Measurements from ENCODE around the gene SLCO3A1. TPM values are rescaled to one million over a fixed set of nuclear protein-coding genes. Genes with fewer than 3 reads are reported as not detected.

The SLCO3A1 gene
- total RNA-seq, 2 donors from 2014 or later = 55.9 to 65.1 TPM

- H3K27me3 Mint-ChIP-seq = no peaks in the 10 kb centered on the region
- H3K27ac Mint-ChIP-seq = no peak overlapping the region
- H3K36me3 Mint-ChIP-seq (ENCODE audit: low read depth) = no peaks in the 10 kb centered on the region
- no peak overlapping the region for H3K4me3 Mint-ChIP-seq
- peaks cover 30% of the 10 kb centered on the region for H3K4me1 Mint-ChIP-seq
- no peak for DNase-seq
- ATAC-seq = no peak
- H3K9me3 ChIP-seq (ENCODE audit: control insufficient read depth, low read length, poor library complexity, severe bottlenecking) = no peaks in the 10 kb centered on the region
These were observed 237.7 kb downstream of the SLCO3A1 start for GRCh38 chr15:92091155-92091734.

- no peak for DNase-seq
- no peaks in the 10 kb centered on the region for H3K36me3 Mint-ChIP-seq (ENCODE audit: low read depth)
- no peak for ATAC-seq
- no peaks in the 10 kb centered on the region for H3K27me3 Mint-ChIP-seq
- no peak overlapping the region for H3K4me3 Mint-ChIP-seq
- peak overlapping the region; percentile 86 for H3K27ac Mint-ChIP-seq
- H3K4me1 Mint-ChIP-seq = peaks cover 39% of the 10 kb centered on the region
- no peaks in the 10 kb centered on the region for H3K9me3 ChIP-seq (ENCODE audit: control insufficient read depth, low read length, poor library complexity, severe bottlenecking)
These were observed 239.0 kb downstream of the SLCO3A1 start for GRCh38 chr15:92092289-92093105.

GRCh38 chr15:92095693-92096092 lies 242.2 kb downstream of the SLCO3A1 start:
- ATAC-seq = peak; percentile 82
- H3K9me3 ChIP-seq (ENCODE audit: control insufficient read depth, low read length, poor library complexity, severe bottlenecking) = no peaks in the 10 kb centered on the region

GRCh38 chr15:92097474-92098178 lies 244.1 kb downstream of the SLCO3A1 start:
- Mint-ChIP-seq H3K4me3 (peak overlapping the region; percentile 79), H3K4me1 (peaks cover 56% of the 10 kb centered on the region), H3K36me3 (ENCODE audit: low read depth) (peaks cover 2% of the 10 kb centered on the region), H3K27me3 (no peaks in the 10 kb centered on the region), H3K27ac (peak overlapping the region; percentile 93)
- H3K9me3 ChIP-seq (ENCODE audit: control insufficient read depth, low read length, poor library complexity, severe bottlenecking) = no peaks in the 10 kb centered on the region
- DNase-seq (peak; percentile 18 to 27 (median 23)), ATAC-seq (peak; percentile 61)

More at GRCh38 chr15:92095693-92096092, 242.2 kb downstream of the SLCO3A1 start:
- H3K4me1 Mint-ChIP-seq = peaks cover 50% of the 10 kb centered on the region
- peak overlapping the region; percentile 93 for H3K27ac Mint-ChIP-seq
- H3K36me3 Mint-ChIP-seq (ENCODE audit: low read depth) = no peaks in the 10 kb centered on the region
- no peaks in the 10 kb centered on the region for H3K27me3 Mint-ChIP-seq
- peak overlapping the region; percentile 70 for H3K4me3 Mint-ChIP-seq
- DNase-seq = no peak

GRCh38 chr15:92098869-92099268 lies 245.4 kb downstream of the SLCO3A1 start:
- DNase-seq (no peak), ATAC-seq (no peak)
- H3K27me3 Mint-ChIP-seq = no peaks in the 10 kb centered on the region
- H3K4me1 Mint-ChIP-seq = peaks cover 53% of the 10 kb centered on the region
- H3K4me3 Mint-ChIP-seq = no peak overlapping the region
- no peak overlapping the region for H3K27ac Mint-ChIP-seq
- peaks cover 2% of the 10 kb centered on the region for H3K36me3 Mint-ChIP-seq (ENCODE audit: low read depth)
- H3K9me3 ChIP-seq (ENCODE audit: control insufficient read depth, low read length, poor library complexity, severe bottlenecking) = no peaks in the 10 kb centered on the region

- H3K27me3 Mint-ChIP-seq = no peaks in the 10 kb centered on the region
- peaks cover 46% of the 10 kb centered on the region for H3K4me1 Mint-ChIP-seq
- H3K4me3 Mint-ChIP-seq = no peak overlapping the region
- DNase-seq (no peak), ATAC-seq (no peak)
- no peaks in the 10 kb centered on the region for H3K9me3 ChIP-seq (ENCODE audit: control insufficient read depth, low read length, poor library complexity, severe bottlenecking)
- H3K27ac Mint-ChIP-seq = no peak overlapping the region
- H3K36me3 Mint-ChIP-seq (ENCODE audit: low read depth) = peaks cover 2% of the 10 kb centered on the region
These were observed 246.8 kb downstream of the SLCO3A1 start for GRCh38 chr15:92100301-92100700.

- Mint-ChIP-seq H3K27ac (peak overlapping the region; percentile 92), H3K4me1 (peaks cover 41% of the 10 kb centered on the region), H3K36me3 (ENCODE audit: low read depth) (peaks cover 2% of the 10 kb centered on the region), H3K4me3 (no peak overlapping the region), H3K27me3 (no peaks in the 10 kb centered on the region)
- ATAC-seq (no peak), DNase-seq (no peak)
- H3K9me3 ChIP-seq (ENCODE audit: control insufficient read depth, low read length, poor library complexity, severe bottlenecking) = no peaks in the 10 kb centered on the region
These were observed 247.2 kb downstream of the SLCO3A1 start for GRCh38 chr15:92100751-92101150.

- DNase-seq (no peak), ATAC-seq (peak; percentile 51)
- Mint-ChIP-seq H3K36me3 (ENCODE audit: low read depth) (peaks cover 2% of the 10 kb centered on the region), H3K27ac (peak overlapping the region; percentile 92), H3K4me1 (peaks cover 35% of the 10 kb centered on the region), H3K4me3 (peak overlapping the region; percentile 50), H3K27me3 (no peaks in the 10 kb centered on the region)
- H3K9me3 ChIP-seq (ENCODE audit: control insufficient read depth, low read length, poor library complexity, severe bottlenecking) = no peaks in the 10 kb centered on the region
These were observed 248.3 kb downstream of the SLCO3A1 start for GRCh38 chr15:92101708-92102394.

GRCh38 chr15:92102395-92102755 lies 248.9 kb downstream of the SLCO3A1 start:
- Mint-ChIP-seq H3K27me3 (no peaks in the 10 kb centered on the region), H3K27ac (peak overlapping the region; percentile 92), H3K4me1 (peaks cover 31% of the 10 kb centered on the region), H3K4me3 (no peak overlapping the region), H3K36me3 (ENCODE audit: low read depth) (peaks cover 2% of the 10 kb centered on the region)
- DNase-seq (no peak), ATAC-seq (no peak)
- H3K9me3 ChIP-seq (ENCODE audit: control insufficient read depth, low read length, poor library complexity, severe bottlenecking) = no peaks in the 10 kb centered on the region

GRCh38 chr15:92104072-92104471 lies 250.6 kb downstream of the SLCO3A1 start:
- ATAC-seq = no peak
- no peaks in the 10 kb centered on the region for H3K27me3 Mint-ChIP-seq
- H3K4me3 Mint-ChIP-seq = no peak overlapping the region
- DNase-seq = no peak
- no peak overlapping the region for H3K27ac Mint-ChIP-seq
- no peaks in the 10 kb centered on the region for H3K9me3 ChIP-seq (ENCODE audit: control insufficient read depth, low read length, poor library complexity, severe bottlenecking)
- H3K4me1 Mint-ChIP-seq = peaks cover 34% of the 10 kb centered on the region
- H3K36me3 Mint-ChIP-seq (ENCODE audit: low read depth) = peaks cover 5% of the 10 kb centered on the region

GRCh38 chr15:92105611-92106010 lies 252.1 kb downstream of the SLCO3A1 start:
- Mint-ChIP-seq H3K27me3 (no peaks in the 10 kb centered on the region), H3K4me1 (peaks cover 28% of the 10 kb centered on the region), H3K36me3 (ENCODE audit: low read depth) (peaks cover 5% of the 10 kb centered on the region), H3K4me3 (no peak overlapping the region), H3K27ac (no peak overlapping the region)
- no peak for ATAC-seq
- no peaks in the 10 kb centered on the region for H3K9me3 ChIP-seq (ENCODE audit: control insufficient read depth, low read length, poor library complexity, severe bottlenecking)
- no peak for DNase-seq

GRCh38 chr15:92107510-92107909 lies 254.0 kb downstream of the SLCO3A1 start:
- Mint-ChIP-seq H3K27me3 (no peaks in the 10 kb centered on the region), H3K4me3 (no peak overlapping the region), H3K36me3 (ENCODE audit: low read depth) (peaks cover 2% of the 10 kb centered on the region), H3K4me1 (peaks cover 27% of the 10 kb centered on the region), H3K27ac (no peak overlapping the region)
- DNase-seq (no peak), ATAC-seq (no peak)
- no peaks in the 10 kb centered on the region for H3K9me3 ChIP-seq (ENCODE audit: control insufficient read depth, low read length, poor library complexity, severe bottlenecking)

Data from T-helper 17 cell (primary cell).